ENCODE measurements around the gene PIM3. TPM values are rescaled to one million over a fixed set of nuclear protein-coding genes. Genes with fewer than 3 reads are reported as not detected.
A peak's percentile ranks its signal among the peaks of the same experiment; 100 is the strongest.

The PIM3 gene
- polyA plus RNA-seq, 3 donors from 2014 or later, result 14.5 to 20.6 (median 15.8) TPM

- Mint-ChIP-seq H3K4me1 (peaks cover 12 to 17% of the 10 kb centered on the region in 2 donors), H3K4me3 (peak overlapping the region in 3 of 5 donors; percentile 27 to 53 (median 48)), H3K27ac (peak overlapping the region; percentile 12 to 85 (median 72)), H3K9me3 (no peaks in the 10 kb centered on the region), H3K27me3 (ENCODE audit: low read depth in 3 of 3) (peaks cover 0 to 2% (median 0%) of the 10 kb centered on the region in 3 donors), H3K36me3 (no peaks in the 10 kb centered on the region)
- no peak for DNase-seq
These were observed 27.1 kb upstream of the PIM3 start for GRCh38 chr22:49933236-49934159.

DNA sequence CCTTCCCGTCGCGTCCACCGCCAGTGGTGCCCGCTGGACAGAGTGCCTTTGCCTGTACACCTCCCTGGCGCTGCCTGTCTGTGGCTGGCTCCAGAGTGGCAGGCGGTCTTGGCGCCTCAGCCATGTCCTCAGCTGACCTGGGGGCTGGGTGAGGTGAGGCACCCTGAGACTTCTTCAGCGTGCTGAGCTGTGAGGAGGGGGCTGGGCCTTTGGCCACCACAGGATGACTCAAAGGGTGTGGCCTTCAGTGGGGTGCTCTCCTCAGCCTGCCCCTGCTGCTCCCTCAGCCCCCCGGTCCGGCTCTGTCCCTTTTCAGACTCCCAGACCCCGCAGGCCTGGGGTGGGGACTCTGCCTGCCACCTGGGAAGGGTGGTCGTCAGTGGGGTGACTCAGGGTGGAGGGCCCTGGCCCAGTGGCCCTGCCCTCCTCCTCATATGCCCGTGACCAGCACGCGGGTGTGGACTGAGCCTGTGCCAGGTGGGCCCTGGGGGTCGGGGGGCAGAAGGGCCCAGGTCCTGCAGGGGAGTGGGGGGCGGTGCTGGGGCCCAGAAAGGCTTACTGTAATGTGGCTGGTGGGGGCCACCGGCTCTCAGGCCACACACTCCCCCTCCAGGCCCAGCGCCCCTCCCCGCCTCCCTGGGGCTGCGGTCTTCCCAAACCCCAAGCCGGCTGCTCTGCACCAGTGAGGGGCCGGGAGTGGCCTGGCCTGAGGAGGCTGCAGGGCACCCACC is 26.2 kb upstream of the PIM3 start:
- H3K9me3 Mint-ChIP-seq, result no peaks in the 10 kb centered on the region
- H3K27me3 Mint-ChIP-seq (ENCODE audit: low read depth in 3 of 3), result peaks cover 0 to 2% (median 0%) of the 10 kb centered on the region in 3 donors
- H3K4me1 Mint-ChIP-seq, result peaks cover 12 to 17% of the 10 kb centered on the region in 2 donors
- peak overlapping the region in 5 of 6 donors; percentile 12 to 85 (median 67) for H3K27ac Mint-ChIP-seq
- peak overlapping the region; percentile 7 to 53 (median 27) for H3K4me3 Mint-ChIP-seq
- peak; percentile 57 to 68 (median 63) for DNase-seq
- no peaks in the 10 kb centered on the region for H3K36me3 Mint-ChIP-seq

DNA sequence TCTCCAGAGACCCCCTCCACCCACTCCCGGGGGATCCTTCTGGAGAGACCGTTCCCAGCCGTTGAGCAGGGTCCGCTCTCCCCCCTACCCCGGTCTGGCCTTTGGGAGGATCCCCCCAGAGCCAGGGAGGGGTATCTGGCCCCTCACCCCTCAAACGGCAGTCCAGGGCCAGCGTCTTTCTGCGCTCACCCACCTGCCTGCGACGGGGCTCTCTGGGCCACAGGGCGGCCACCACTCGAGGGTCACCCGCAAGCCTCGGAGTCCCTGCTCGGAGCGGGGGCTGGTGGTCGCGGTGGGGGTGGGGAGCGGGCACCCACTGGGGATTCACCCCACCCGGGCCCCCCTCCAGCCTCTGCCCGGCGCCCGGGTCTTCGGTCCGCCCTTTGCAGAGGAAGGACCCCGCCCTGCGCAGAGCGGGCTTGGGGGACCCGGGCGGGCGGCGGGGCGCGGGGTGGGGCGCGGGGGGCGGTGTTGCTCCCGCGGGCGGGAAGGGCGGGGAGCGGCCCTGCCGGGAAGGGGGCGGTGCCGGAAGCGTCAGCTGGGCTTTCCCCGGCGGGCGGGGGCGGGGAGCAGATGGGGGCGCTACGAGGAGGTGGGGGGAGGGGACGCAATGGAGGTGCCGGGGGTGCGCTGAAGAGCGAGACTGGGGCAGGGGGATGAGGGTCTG is 25.5 kb upstream of the PIM3 start:
- DNase-seq, result peak; percentile 56 to 61 (median 57)
- H3K27ac Mint-ChIP-seq, result peak overlapping the region in 2 of 6 donors; percentile 28 to 62
- no peaks in the 10 kb centered on the region for H3K36me3 Mint-ChIP-seq
- no peaks in the 10 kb centered on the region for H3K9me3 Mint-ChIP-seq
- peaks cover 12 to 17% of the 10 kb centered on the region in 2 donors for H3K4me1 Mint-ChIP-seq
- peaks cover 0 to 2% (median 0%) of the 10 kb centered on the region in 3 donors for H3K27me3 Mint-ChIP-seq (ENCODE audit: low read depth in 3 of 3)
- H3K4me3 Mint-ChIP-seq, result peak overlapping the region in 2 of 5 donors; percentile 24 to 26

DNA sequence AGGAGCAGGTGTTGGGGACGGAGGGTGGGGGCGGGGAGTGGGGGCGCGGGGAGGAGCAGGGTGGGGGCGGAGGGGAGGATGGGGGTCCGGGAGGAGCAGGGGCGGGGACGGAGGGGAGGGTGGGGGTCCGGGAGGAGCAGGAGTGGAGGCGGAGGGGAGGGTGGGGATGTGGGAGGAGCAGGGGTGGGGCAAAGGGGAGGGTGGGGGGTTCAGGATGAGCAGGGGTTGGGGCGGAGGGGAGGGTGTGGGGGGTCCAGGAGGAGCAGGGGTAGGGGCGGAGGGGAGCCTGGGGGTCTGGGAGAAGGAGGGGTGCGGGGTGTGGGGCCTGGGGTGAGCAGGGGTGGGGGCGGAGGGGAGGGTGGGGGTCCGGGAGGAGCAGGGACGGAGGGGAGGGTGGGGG is 25.0 kb upstream of the PIM3 start:
- Mint-ChIP-seq H3K4me1 (peaks cover 12 to 17% of the 10 kb centered on the region in 2 donors), H3K4me3 (peak overlapping the region in 3 of 5 donors; percentile 10 to 51 (median 51)), H3K9me3 (no peaks in the 10 kb centered on the region), H3K27ac (peak overlapping the region in 3 of 6 donors; percentile 21 to 65 (median 28)), H3K36me3 (no peaks in the 10 kb centered on the region), H3K27me3 (ENCODE audit: low read depth in 3 of 3) (peaks cover 0 to 2% (median under 1%) of the 10 kb centered on the region in 3 donors)
- DNase-seq, result no peak

DNA sequence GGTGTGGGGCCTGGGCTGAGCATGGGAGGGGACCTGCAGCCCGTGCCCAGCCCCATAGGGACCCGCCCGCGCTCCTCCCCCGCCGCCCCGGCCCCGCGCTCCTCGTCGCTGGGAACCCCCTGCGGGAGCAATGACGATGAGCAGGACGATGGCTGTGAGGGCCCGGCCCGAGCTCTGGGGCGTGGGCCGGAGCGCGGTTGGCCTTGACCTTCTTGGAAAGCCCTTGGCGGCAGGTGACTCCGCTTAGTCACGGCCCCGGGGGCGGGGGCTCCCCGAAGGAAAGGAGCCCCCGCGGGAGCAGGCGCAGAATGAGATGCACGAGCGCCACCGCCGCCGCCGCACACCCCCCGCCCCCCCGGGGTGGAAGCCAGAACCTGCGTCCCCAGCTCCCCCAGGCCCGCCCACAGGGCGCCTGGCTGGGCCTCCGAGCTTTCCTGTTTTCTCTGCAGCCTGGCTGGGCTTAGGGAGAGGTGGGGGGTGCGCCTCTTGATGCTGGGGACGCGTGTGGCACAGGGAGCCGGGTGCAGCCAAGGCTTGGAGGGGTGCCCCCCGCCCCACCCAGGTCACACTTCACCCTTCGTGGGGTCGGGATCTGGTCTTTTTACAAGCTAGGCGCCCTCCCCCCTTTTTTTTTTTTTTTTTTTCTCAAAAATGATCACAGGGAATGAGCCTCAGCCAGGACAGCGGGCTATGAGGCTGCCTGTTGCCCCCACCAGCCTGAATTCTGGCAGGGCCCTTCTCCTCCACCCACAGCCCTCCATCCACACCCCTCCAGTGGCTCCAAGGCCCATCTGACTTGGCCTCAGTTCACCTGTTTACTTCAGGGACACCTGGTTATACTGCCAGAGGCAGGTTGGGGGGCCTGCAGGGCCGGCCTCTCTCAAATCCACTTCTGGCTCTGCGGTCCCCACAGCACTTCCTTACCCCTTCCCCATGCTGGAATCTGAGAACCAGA is 24.3 kb upstream of the PIM3 start:
- H3K27ac Mint-ChIP-seq, result peak overlapping the region in 5 of 6 donors; percentile 21 to 84 (median 65)
- H3K36me3 Mint-ChIP-seq, result no peaks in the 10 kb centered on the region
- peak overlapping the region; percentile 46 to 63 (median 61) for H3K4me3 Mint-ChIP-seq
- peaks cover 0 to 3% (median 2%) of the 10 kb centered on the region in 3 donors for H3K27me3 Mint-ChIP-seq (ENCODE audit: low read depth in 3 of 3)
- peak; percentile 75 to 84 (median 81) for DNase-seq
- H3K9me3 Mint-ChIP-seq, result no peaks in the 10 kb centered on the region
- peaks cover 6 to 10% of the 10 kb centered on the region in 2 donors for H3K4me1 Mint-ChIP-seq

DNA sequence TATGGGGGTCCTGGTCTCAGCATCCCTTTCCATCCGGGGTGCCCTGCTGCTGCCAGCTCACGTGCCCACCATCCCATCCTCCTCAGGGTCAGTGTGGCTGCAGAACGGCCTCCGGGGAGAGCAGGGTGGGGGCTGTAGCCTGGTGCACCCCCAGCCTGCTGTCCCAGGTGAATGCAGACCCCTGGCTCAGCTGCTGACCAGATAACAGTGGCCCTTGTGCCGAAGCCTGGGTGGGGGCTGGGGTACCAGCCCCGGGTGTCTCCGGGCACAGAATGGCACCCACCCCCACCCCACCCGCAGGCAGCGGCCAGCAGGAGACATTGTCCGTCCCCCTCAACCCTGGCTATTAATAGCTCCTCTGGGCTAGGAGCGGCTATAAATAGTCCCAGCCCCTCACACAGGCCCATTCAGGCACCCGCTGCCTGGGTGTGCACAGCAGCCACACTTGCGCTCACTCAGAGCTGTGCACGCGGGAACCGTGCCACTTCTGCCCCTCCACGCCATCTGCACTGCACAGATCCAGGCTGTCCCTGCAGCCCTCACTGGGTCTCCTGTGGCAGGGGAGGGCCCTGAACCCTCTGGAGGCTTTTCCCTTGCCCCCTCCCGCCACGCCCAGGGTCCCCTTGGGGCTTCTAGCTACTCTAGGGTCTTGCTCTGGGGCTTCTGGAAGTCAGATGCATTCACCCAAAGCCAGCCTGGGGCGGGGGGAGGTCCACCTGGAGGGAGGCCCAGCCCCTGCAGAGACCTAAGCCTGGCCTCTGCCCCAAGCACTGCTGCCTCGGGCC is 23.4 kb upstream of the PIM3 start:
- H3K36me3 Mint-ChIP-seq, result no peaks in the 10 kb centered on the region
- H3K27ac Mint-ChIP-seq, result peak overlapping the region in 3 of 6 donors; percentile 65 to 84 (median 68)
- DNase-seq, result no peak
- peaks cover 6 to 10% of the 10 kb centered on the region in 2 donors for H3K4me1 Mint-ChIP-seq
- peaks cover 0 to 3% (median 2%) of the 10 kb centered on the region in 3 donors for H3K27me3 Mint-ChIP-seq (ENCODE audit: low read depth in 3 of 3)
- H3K9me3 Mint-ChIP-seq, result no peaks in the 10 kb centered on the region
- peak overlapping the region; percentile 46 to 63 (median 52) for H3K4me3 Mint-ChIP-seq

DNA sequence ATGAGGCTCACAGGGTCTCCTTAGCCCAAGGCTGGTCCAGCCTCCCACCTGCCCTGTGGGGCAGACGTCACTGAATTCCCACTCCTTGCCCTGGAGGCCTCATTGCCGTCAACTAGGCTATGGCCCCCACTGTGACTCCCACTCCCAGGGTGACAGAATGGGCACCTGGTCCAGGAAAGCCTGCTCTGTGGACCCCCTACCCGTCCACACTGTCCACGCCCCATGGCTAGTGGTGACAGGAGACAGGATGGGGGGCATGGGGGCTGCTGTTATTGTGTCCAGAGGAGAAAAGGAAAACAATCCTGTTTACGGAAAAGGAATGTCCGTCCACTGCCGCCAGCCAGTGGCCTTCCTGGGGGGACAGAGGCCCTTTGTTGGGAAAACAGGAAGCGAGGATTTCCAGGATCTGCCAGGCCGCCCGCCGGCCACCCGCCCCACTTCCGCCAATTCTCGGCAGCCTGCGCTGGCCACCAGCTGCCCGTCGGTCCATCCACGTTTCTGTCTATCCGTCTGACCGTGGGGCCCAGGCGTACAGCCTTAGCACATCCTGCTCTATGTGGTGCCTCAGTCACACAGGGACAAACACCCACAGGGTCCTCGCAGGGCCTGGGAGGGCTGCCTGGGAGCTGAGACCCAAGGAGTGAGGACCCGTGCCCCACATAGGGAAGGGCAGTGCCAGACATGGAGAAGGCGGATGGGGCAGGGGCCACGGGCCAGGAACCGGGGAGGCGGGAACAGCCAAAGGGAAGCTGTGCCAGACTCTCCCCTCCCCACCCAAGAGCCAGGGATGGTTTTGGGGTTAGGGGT is 22.6 kb upstream of the PIM3 start:
- H3K36me3 Mint-ChIP-seq, result no peaks in the 10 kb centered on the region
- H3K9me3 Mint-ChIP-seq, result no peaks in the 10 kb centered on the region
- peaks cover 4 to 8% of the 10 kb centered on the region in 2 donors for H3K4me1 Mint-ChIP-seq
- no peak overlapping the region for H3K4me3 Mint-ChIP-seq
- peak overlapping the region in 1 of 6 donors; percentile 81 for H3K27ac Mint-ChIP-seq
- peaks cover 0 to 3% (median 2%) of the 10 kb centered on the region in 3 donors for H3K27me3 Mint-ChIP-seq (ENCODE audit: low read depth in 3 of 3)
- no peak for DNase-seq

- H3K27me3 Mint-ChIP-seq (ENCODE audit: low read depth in 3 of 3), result peaks cover 0 to 3% (median 2%) of the 10 kb centered on the region in 3 donors
- H3K36me3 Mint-ChIP-seq, result no peaks in the 10 kb centered on the region
- DNase-seq, result no peak
- H3K4me3 Mint-ChIP-seq, result no peak overlapping the region
- peak overlapping the region in 1 of 6 donors; percentile 40 for H3K27ac Mint-ChIP-seq
- no peaks in the 10 kb centered on the region for H3K9me3 Mint-ChIP-seq
- H3K4me1 Mint-ChIP-seq, result peaks cover 0 to 4% of the 10 kb centered on the region in 2 donors
These were observed 21.9 kb upstream of the PIM3 start for GRCh38 chr22:49938565-49939136.

GRCh38 chr22:49941507-49942316 is 18.9 kb upstream of the PIM3 start:
- Mint-ChIP-seq H3K36me3 (no peaks in the 10 kb centered on the region), H3K27ac (no peak overlapping the region), H3K4me1 (peaks cover 16 to 17% of the 10 kb centered on the region in 2 donors), H3K9me3 (no peaks in the 10 kb centered on the region), H3K4me3 (no peak overlapping the region), H3K27me3 (ENCODE audit: low read depth in 3 of 3) (peaks cover 0 to 6% (median 2%) of the 10 kb centered on the region in 3 donors)
- no peak for DNase-seq

GRCh38 chr22:49942565-49943404 is 17.8 kb upstream of the PIM3 start:
- no peak overlapping the region for H3K4me3 Mint-ChIP-seq
- H3K27ac Mint-ChIP-seq, result no peak overlapping the region
- peaks cover 16% of the 10 kb centered on the region in 2 donors for H3K4me1 Mint-ChIP-seq
- H3K9me3 Mint-ChIP-seq, result no peaks in the 10 kb centered on the region
- no peak for DNase-seq
- no peaks in the 10 kb centered on the region for H3K36me3 Mint-ChIP-seq
- peaks cover 0 to 6% (median 0%) of the 10 kb centered on the region in 3 donors for H3K27me3 Mint-ChIP-seq (ENCODE audit: low read depth in 3 of 3)
